GM12874 (cell line): ENCODE results near the gene NCOR2.

Experiments used
- CTCF ChIP-seq: IDR thresholded peaks from 2 replicates; pipeline ENCODE4 v1.5.1; 2011; ENCODE audit warnings: low read depth, mild to moderate bottlenecking, control low read depth, low read length, moderate library complexity; ENCODE audit not compliant: insufficient read depth

NCOR2 gene

GRCh38 chr12:124595444-124595843 lies 28.0 kb upstream of the NCOR2 start:
- TF ChIP-seq CTCF: no peak

- no peak for TF ChIP-seq CTCF
Observed at GRCh38 chr12:124594851-124595250, 27.4 kb upstream of the NCOR2 start.

GRCh38 chr12:124593851-124594401 lies 26.5 kb upstream of the NCOR2 start:
- no peak for TF ChIP-seq CTCF

- TF ChIP-seq CTCF: no peak
Observed at GRCh38 chr12:124593176-124593575, 25.8 kb upstream of the NCOR2 start.

GRCh38 chr12:124592481-124593160 lies 25.2 kb upstream of the NCOR2 start:
- no peak for TF ChIP-seq CTCF

- no peak for TF ChIP-seq CTCF
Observed at GRCh38 chr12:124592050-124592449, 24.6 kb upstream of the NCOR2 start.

- TF ChIP-seq CTCF: no peak
Observed at GRCh38 chr12:124590447-124590846, 23.0 kb upstream of the NCOR2 start.
